ENCODE measurements around the gene BPI.
"Not testable (repeated sequence)": the region's sequence is repeated elsewhere in the genome, so short reads cannot be mapped to it uniquely, and the experiment has no call there.

Gene BPI

GRCh38 chr20:38336726-38337125 lies 32.8 kb downstream of the BPI start:
- no peak for DNase-seq (ENCODE audit: low spot score)

GRCh38 chr20:38337561-38338140 lies 33.7 kb downstream of the BPI start:
- DNase-seq (ENCODE audit: low spot score) = peak; percentile 22

DNA sequence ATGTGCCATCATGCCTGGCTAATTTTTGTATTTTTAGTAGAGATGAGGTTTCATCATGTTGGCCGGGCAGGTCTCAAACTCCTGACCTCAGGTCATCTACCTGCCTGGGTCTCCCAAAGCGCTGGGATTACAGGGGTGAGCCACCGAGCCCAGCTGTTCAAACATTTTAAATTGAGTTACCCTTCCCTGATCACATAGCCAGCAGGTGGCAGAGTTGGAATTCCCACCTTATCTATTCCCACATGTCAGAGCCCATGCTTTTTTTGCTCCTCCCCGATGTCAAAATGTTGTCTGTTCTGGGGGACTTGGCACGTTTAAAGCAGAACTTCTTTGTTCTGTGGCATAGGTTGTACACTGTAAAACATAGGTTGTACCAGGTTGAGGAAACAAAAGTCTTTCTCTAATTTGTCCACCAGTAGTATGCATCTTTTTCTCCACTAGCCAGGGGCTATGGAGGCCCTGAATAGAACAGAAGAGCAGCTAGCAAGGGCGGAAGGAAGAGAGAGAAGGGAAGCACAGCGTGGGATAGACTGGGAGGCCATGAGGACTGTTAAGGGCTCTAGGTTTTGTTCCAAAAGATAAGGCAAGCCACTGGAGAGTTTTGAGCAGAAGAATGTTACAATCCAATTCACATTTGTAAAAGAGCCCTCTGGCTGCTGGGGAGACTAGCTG lies 35.0 kb downstream of the BPI start:
- no peak for DNase-seq (ENCODE audit: low spot score)

DNA sequence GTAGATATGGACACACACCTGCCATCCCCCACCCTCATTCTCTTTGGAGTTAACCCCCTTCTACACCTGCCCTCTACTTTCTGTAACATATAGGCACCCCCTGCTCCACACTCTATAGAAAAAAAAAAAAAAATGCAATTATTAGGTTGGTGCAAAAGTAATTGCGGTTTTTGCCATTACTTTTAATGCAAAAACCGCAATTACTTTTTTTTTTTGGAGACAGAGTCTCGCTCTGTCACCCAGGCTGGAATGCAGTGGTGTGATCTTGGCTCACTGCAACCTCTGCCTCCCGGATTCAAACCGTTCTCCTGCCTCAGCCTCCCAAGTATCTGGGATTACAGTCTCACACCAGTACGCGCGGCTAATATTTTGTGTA lies 35.6 kb downstream of the BPI start:
- DNase-seq (ENCODE audit: low spot score) = not testable (repeated sequence)

- DNase-seq (ENCODE audit: low spot score) = no peak
These were observed 36.0 kb downstream of the BPI start for GRCh38 chr20:38339997-38340396.

- DNase-seq (ENCODE audit: low spot score) = no peak
These were observed 36.7 kb downstream of the BPI start for GRCh38 chr20:38340693-38341092.

DNA sequence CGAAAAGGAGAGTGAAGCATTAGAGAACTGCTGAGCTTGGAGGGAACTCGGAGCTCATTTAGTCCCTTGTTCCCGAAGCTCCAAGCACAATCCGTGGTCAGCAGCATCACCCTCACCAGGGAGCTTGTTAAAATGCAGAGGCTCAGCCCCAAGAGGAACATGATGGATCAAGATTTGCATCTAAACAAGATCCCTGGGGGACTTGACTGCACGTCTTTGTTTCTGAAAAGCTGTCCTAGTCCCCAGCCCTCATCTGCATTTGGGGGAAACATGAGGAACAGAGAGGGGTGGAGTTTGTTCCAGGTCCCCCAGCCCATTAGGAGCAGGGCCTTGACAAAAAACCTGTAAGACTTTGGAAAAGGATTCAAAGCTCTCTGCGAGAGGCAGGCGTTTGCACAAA lies 38.3 kb downstream of the BPI start:
- no peak for DNase-seq (ENCODE audit: low spot score)

DNA sequence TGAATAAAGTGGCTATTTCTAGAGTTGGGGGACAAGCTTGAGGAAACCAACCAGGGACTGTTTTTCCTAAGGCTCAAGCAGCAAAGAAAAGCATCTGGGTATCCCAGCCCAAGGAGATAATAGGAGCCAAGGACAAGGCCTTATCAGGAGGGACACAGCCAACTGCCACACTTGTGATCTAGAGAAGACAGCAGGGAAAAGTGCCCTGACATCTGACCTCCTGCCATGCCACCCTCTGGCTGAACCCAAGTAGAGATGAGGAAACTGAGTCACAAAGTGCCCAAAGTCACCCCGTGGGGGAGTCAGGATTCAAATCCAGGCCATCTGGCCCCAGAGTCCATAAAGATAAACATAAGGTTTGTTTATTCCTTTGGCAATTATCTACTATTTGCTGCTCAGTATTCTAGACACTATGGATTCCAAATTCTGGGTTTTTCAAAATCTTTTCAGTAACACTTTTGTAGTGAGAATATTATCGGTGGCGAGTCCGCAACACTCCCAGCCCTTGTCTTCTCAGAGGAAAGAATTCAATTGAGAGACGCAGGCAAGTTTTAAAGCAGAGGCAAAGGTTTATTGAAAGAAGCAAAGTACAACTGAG lies 38.9 kb downstream of the BPI start:
- DNase-seq (ENCODE audit: low spot score) = no peak

DNA sequence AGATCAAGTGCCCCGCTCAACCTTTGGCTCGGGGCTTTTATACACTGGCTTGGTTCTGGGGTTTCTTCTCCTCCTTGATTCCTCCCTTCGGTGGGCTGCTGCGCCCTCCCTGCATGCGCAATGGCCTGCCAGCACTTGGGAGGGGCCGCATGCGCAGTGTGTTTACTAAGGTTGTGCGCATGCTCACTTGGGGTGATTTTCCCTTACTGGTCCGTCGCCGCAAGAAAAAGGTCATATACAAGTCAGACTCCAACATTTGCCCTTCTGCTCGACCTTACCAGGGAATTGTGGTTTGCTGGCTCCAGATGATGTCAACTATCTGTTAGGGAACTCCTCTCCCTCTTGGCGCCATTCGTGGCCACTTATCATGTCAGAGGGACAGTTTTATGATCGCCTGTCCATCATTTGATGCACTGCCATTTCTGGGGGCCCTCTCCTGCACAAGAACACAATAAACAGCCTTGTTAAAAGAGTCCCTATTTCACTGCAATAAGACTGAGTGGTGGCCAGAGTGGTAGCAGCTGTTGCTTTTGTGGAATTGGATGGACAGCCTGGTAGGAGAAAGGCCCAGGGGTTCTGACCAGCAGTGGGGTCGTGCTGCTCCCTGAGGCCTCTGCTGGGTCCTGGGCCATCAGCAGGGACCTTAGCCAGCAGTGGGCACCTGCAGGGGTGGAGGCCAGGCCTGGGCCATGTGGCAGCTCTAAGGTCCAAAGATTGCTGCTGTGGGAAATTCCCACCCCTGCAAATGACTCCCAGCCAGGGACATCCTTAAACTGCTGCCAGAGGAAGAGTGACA lies 39.6 kb downstream of the BPI start:
- no peak for DNase-seq (ENCODE audit: low spot score)

DNA sequence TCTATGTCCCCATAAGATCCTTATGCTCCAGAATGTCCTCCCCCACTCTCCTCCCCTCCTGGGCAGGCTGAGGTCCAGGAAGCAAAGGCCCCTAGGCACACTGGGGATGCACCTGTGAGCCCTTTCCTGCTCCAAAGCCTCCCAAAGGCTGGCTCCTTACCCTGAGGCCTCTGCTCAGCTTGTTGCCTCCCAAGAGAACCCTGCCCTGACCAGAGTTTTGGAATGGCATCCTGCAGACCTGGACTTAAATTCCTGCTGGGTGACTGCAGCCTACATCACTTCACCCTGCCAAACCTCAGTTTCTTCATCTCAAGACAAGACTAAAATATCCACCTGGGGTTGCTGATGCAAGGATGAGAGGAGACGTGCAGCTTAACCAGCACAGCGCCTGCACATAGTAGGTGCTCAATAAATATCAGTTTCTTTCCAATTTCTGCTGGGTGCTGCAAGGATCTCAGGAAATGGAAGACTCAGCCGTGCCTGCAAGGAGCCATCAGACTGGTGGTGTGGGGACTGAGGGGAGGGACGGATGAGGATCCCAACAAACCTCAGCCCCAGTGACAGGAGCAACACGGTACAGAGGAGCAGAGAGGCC lies 40.2 kb downstream of the BPI start:
- no peak for DNase-seq (ENCODE audit: low spot score)

DNA sequence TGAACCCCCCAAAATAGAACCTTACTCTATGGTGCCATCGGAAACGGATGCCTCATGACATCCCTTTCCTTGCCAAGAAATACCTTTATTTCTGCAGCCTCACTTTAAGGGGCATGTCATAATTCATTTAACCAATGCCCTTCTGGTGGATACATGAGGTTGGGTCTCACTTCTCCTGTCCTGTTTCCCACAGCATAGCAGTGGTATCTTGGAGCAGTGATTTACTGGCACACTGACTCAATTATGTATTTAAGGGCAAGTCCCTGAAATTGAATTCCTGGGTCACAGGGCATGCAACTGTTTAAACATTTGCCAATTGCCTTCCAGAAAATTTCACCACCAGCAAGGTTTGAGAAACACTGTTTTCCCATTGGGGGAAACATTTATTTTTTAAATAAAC lies 41.7 kb downstream of the BPI start:
- no peak for DNase-seq (ENCODE audit: low spot score)

DNA sequence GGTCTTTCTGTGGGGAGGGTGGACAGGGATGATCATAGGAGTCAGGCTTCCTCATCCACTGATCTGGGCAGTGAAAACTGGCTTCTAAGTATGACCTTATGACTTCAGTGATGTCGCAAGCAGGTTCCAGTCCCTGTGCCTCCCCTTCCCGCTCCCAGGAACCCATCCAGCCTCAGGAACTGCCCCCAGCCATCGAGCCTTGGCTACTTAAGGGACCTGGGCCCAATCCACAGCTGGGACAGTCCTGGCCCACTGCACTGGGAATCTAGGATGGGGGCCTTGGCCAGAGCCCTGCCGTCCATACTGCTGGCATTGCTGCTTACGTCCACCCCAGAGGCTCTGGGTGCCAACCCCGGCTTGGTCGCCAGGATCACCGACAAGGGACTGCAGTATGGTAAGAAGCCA lies 42.3 kb downstream of the BPI start, which contains the start of gene LBP:
Gene LBP, plus strand, starts transcription at position 236 of the 405 bp plus-strand sequence. Its CDS starts 35 bp downstream, at position 271.
- no peak for DNase-seq (ENCODE audit: low spot score)

- DNase-seq (ENCODE audit: low spot score) = no peak
These were observed 42.8 kb downstream of the BPI start for GRCh38 chr20:38346741-38347140.

GRCh38 chr20:38349856-38350255 lies 45.9 kb downstream of the BPI start:
- no peak for DNase-seq (ENCODE audit: low spot score)

DNA sequence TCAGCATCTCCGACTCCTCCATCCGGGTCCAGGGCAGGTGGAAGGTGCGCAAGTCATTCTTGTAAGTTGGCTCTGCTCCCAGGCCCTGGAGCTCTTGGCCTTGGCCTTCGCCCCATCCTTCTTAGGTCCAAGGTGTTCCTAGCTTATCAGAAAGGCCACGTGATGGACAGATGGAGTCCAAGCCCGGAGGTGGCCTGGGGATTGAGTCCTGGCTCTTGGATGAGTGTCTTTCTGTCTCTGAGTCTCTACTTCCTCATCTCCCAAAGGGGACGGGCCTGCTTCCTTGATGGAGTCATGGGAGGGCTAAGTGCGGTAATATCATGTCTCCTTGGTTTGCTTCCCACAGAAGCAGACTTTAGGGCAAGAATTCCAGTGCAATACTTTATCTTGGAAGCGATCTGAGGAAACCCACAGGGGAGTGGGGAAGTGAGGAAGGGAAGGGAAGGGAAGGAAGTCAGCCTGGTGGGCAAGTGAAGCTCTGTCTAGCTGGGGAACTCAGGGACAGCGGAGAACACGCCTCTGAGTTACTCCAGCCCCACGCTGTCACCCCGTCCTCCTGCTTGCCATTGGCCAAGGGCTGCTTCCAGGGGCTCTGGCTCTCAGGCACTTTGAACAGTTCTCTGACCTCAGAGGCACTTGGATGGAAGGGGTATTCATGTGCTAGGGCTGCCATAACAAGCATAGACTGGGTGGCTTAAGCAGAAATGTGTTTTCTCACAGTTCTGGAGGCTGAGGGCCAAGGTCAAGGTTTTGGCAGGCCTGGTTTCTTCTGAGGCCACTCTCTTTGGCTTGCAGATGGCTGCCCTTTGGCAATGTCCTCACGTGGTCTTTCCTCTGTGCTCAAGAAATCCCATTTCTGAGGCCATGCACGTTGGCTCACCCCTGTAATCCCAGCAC lies 47.2 kb downstream of the BPI start:
- no peak for DNase-seq (ENCODE audit: low spot score)

DNA sequence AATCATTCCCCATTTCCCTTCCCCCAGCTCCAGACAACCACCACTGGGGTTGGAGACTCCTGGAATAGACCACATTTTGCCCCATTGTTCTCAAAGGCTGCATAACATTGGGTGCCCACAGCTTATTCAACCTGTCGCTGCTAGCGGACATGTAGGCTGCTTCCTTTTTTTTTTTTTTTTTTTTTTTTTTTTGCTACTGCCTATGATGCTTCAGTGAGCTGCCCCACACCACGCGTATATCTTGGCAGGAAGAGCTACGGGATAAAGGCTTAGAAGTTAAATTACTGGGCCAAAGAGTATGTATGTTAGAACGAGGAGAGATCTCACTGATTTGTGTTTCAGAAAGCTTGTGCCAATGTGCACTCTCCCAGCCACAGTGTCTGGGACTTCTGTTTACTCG lies 49.4 kb downstream of the BPI start:
- DNase-seq (ENCODE audit: low spot score) = no peak

GRCh38 chr20:38354227-38354626 lies 50.3 kb downstream of the BPI start:
- DNase-seq (ENCODE audit: low spot score) = no peak

DNA sequence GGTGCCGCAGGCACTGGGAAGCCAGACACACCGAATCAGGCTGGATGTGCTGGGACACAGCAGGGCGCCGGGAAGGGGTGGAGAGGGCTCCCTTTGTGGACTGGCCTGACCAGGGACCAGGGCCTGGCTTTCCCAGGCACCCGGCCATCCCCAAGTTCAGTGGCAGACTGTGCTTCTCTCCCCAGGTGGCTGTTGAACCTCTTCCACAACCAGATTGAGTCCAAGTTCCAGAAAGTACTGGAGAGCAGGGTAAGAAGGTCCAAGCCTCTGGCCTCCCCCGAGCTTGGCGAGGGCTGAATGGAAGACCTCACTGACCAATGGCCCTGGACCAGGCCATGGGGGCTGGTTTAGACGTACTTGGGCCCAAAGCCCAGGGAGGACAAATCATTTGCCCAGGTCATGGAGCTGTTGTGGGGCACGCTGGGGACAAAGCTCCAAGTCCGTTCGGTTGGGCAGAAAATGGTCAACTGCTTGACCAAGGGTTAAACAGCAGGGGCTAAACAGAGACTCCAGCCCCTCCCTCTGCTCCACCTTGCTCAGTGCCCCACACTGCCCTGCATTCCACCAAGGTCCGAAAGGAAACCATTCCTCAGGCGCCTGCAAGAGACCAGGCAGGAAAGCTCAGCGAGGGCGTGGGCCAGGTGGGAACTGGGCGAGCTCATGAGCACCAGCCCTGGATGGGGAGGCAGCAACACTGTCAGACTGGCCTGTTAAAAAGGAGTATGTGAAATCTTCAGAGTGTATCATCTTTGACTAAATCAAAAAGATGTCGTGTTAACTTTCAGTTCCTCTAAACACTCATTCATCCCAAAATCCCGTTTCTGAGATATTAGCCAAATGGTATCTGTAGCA lies 51.4 kb downstream of the BPI start:
- no peak for DNase-seq (ENCODE audit: low spot score)

DNA sequence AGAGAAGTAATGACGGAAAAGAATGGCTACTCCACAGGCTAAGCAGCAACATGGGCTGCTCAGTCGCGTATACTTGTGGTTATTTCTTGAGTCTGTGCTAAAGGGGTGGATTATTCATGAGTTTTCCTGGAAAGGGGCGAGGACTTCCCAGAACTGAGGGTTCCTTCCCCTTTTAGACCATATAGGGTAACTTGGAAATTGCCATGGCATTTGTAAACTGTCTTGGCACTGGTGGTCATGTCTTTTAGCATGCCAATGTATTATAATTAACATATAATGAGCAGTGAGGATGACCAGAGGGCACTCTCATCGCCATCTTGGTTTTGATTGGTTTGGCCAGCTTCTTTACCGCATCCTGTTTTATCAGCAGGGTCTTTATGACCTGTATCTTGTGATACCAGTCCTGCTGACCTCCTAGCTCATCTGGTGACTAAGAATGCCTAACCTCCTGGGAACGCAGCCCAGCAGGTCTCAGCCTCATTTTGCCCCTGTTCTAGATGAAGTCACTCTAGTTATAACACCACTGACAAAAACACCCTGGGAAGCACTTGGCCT lies 53.8 kb downstream of the BPI start:
- peak; percentile 43 for DNase-seq (ENCODE audit: low spot score)

DNA sequence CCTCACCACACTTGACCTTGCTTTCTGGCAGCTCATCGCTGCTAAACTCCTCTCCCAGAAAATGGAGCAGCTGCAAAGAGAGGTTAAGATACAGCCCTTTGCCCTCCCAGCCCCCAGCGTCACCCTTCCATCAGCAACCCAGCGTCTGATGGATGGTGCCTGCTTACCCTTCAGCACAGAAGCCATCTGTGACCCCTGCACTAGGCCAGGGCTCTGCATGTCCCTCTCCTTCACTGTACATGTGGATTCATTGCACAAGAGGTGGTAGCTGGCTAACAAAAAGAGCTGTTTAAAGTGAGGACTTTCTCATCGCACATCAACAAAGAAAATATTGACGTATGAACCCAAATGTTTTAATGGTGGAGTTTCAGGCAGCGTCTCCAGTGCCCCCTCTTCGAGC lies 54.6 kb downstream of the BPI start:
- DNase-seq (ENCODE audit: low spot score) = no peak
